HG02885 (cell line): ENCODE data around the gene NKD2.

Source experiments
- ATAC-seq: cut with Tn5 transposase; IDR thresholded peaks from one replicate; pipeline ENCODE4 v1.9.1; 2021; ENCODE audit warnings: mild to moderate bottlenecking; ENCODE audit not compliant: unreplicated experiment, poor library complexity

Gene NKD2

DNA sequence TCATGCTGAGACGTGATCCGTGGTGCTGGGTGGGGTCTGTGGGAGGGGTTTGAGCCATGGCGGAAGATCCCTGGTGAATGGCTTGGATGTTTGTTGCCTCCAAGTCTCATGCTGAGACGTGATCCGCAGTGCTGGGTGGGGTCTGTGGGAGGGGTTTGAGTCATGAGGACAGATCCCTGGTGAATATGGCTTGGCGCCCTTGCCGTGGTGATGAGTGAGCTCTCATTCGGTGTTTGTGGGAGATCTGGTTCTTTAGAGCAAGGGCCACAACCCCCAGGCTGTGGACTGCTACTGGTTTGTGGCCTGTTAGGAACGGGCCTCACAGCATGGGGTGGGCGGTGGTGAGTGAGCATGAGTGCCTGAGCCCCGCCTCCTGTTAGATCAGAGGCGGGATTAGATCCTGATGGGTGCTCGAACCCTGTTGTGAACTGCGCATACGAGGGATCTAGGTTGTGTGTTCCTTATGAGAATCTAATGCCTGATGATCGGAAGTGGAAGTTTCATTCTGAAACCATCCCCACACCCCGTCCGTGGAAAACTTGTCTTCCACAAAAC is 31.2 kb downstream of the NKD2 start:
- ATAC-seq: no peak

DNA sequence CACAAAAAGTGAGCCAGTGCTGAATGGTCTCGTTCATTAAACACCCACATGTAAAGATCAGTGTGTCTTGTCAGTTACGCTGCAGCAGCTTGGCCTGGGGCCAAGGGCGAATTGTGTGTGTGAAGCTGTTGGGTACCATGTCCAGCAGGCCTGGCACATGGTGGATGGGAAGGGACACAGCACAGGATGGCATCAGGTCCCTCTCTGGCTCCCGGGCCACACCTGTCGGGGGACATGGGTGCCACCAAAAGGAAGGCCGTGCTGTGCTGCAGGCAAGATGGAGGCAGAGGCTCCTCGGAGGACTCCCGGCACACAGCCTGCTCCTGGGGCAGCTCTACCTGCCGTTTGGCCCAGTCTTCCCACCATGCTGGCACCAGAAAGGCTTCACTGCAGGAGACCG is 32.0 kb downstream of the NKD2 start:
- no peak for ATAC-seq

DNA sequence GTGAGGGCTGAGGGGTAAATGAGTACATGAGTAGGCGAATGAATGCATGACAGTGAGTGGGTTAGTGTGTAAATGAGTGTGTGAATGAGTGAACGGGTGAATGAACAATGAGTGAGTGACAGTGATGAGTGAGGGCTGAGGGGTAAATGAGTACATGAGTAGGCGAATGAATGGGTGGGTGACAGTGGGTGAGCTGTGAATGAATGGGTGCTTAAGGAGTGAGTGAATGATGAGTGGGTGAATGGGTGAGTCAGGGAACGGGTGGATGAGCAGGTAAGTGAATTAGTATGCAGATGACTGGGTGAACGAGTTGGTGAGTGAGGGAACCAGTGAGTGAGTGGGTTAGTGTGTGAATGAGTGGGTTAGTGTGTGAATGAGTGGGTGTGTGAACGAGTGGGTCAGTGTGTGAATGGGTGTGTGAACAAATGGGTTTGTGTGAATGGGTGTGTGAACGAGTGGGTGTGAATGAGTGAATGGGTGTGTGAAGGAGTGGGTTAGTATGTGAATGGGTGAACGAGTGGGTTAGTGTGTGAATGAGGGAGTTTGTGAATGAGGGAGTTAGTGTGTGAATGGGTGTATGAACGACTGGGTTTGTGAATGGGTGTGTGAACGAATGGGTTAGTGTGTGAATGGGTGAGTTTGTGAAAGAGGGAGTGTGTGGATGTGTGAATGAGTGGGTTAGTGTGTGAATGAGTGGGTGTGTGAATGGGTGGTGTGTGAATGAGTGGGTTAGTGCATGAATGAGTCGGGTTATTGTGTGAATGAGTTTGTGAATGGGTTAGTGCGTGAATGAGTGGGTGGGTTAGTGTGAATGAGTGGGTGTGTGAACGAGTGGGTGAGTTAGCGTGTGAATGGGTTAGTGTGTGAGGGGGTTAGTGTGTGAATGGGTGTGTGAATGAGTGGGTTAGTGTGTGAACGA is 32.9 kb downstream of the NKD2 start:
- no peak for ATAC-seq

DNA sequence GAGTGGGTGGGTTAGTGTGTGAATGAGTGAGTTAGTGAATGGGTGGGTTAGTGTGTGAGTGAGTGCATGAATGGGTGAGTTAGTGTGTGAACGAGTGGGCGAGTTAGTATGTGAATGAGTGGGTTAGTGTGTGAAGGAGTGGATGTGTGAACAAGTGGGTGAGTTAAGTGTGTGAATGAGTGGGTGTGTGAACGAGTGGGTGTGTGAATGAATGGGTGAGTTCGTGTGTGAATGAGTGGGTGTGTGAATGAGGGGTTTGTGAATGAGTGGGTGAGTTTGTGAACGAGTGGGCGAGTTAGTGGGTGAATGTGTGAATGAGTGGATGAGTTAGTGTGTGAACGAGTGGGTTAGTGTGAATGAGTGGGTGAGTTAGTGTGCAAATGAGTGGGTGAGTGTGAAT is 34.0 kb downstream of the NKD2 start:
- ATAC-seq: no peak

DNA sequence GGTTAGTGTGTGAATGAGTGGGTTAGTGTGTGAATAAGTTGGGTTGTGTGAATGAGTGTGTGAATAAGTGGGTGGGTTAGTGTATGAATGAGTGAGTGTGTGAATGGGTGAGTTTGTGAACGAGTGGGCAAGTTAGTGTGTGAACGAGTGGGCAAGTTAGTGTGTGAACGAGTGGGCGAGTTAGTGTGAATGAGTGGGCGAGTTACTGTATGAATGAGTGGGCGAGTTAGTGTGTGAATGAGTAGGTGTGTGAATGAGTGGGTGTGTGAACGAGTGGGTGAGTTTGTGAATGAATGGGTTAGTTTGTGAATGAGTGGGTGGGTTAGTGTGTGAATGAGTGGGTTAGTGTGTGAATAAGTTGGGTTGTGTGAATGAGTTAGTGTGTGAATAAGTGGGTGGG is 34.7 kb downstream of the NKD2 start:
- no peak for ATAC-seq

DNA sequence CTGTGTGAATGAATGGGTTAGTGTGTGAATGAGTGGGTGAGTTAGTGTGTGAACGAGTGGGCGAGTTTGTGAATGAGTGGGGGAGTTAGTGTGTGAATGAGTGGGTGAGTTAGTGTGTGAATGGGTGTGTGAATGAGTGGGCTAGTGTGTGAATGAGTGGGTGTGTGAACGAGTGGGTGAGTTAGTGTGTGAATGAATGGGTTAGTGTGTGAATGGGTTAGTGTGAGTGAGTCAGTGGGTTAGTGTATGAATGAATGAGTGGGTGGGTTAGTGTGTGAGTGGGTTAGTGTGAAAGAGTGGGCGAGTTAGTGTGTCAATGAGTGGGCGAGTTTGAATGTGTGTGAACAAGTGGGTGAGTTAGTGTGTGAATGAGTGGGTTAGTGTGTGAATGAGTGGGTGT is 35.5 kb downstream of the NKD2 start:
- no peak for ATAC-seq

DNA sequence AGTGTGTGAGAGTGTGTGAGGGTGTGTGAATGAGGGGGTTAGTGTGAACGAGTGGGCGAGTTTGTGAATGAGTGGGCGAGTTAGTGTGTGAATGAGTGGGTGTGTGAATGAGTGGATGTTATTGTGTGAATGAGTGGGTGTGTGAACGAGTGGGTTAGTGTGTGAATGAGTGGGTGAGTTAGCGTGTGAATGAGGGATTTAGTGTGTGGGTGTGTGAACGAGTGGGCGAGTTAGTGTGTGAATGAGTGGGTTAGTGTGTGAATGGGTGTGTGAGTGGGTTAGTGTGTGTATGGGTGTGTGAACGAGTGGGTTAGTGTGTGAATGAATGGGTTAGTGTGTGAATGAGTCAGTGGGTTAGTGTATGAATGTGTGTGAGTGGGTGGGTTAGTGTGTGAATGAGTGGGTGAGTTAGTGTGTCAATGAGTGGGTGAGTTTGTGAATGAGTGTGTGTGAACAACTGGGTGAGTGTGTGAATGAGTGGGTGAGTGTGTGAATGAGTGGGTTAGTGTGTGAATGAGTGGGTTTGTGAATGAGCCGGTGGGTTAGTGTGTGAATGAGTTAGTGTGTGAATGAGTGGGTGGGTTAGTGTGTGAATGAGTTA is 37.5 kb downstream of the NKD2 start:
- no peak for ATAC-seq

DNA sequence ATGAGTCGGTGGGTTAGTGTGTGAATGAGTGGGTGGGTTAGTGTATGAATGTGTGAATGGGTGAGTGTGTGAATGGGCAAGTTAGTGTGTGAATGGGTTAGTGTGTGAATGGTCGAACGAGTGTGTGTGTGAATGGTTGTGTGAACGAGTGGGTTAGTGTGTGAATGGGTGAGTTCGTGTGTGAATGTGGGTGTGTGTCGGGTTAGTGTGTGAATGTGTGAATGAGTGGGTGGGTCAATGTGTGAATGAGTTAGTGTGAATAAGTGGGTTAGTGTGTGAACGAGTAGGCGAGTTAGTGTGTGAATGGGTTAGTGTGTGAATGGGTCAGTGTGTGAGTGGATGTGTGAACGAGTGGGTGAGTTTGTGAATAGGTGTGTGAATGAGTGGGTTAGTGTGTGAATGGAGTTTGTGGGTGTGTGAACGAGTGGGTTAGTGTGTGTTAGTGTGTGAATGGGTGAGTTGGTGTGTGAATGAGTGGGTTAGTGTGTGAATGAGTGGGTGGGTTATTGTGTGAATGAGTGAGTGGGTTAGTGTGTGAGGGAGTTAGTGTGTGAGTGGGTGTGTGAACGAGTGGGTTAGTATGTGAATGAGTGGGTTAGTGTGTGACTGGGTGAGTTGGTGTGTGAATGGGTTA is 38.8 kb downstream of the NKD2 start:
- ATAC-seq: no peak

DNA sequence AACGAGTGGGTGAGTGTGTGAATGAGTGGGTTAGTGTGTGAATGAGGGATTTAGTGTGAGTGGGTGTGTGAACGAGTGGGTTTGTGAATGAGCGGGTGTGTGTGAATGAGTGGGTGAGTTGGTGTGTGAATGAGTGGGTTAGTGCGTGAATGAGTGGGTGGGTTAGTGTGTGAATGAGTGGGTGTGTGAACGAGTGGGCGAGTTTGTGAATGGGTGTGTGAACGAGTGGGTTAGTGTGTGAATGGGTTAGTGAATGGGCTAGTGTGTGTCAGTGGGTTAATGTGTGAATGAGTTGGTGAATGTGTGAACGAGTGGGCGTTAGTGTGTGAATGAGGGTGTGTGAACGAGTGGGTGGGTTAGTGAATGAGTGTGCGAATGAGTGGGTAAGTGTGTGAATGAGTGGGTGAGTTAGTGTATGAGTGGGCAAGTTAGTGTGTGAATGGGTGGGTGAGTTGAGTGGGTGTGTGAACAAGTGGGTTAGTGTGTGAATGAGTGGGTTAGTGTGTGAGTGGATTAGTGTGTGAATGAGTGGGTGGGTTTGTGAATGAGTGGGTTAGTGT is 39.6 kb downstream of the NKD2 start:
- ATAC-seq: no peak

DNA sequence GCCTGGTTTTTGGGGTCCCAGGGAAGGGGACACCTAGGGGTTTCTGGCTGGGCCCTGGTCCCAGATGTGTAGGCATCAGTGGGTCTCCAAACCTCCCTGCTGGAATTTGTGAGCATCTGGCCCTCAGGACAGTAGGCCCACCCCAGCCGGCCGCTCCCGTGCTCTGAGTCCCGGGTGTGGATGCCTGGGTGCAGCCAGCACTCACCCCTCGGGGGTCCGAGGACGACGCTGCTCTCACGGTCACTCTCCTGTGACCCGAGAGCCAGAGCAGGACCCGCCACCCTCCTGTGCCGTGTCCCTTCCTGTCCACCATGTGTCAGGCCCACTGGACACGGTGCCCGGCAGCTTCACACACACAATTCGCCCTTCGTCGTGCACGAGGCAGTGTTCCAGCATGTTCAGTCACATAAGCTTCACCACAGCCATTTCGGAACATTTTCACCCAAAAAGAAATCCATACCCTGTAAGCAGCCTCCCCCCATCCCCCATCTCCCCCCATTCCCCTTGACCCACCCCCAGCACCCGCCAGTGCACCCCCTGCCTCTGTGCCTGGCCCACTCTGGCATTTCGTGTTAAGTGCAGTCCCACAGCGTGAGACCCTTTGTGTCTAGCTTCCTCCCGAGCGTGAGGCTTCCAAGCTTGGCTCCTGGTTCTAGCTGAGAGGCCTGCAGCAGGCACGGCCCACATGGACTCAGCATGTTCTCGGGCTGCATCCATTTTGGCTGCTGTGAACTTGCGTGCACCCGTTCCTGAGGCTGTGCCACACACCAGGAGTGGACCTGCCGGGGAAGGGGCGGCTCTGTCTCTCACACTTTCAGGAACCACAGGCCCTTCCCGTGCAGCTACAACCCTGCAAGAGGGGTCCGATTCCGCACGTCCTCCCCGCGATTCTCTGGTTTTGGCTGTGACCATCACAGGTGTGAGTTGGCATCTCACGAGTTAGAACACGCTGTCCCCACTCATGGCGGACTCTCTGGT is 40.5 kb downstream of the NKD2 start:
- no peak for ATAC-seq

DNA sequence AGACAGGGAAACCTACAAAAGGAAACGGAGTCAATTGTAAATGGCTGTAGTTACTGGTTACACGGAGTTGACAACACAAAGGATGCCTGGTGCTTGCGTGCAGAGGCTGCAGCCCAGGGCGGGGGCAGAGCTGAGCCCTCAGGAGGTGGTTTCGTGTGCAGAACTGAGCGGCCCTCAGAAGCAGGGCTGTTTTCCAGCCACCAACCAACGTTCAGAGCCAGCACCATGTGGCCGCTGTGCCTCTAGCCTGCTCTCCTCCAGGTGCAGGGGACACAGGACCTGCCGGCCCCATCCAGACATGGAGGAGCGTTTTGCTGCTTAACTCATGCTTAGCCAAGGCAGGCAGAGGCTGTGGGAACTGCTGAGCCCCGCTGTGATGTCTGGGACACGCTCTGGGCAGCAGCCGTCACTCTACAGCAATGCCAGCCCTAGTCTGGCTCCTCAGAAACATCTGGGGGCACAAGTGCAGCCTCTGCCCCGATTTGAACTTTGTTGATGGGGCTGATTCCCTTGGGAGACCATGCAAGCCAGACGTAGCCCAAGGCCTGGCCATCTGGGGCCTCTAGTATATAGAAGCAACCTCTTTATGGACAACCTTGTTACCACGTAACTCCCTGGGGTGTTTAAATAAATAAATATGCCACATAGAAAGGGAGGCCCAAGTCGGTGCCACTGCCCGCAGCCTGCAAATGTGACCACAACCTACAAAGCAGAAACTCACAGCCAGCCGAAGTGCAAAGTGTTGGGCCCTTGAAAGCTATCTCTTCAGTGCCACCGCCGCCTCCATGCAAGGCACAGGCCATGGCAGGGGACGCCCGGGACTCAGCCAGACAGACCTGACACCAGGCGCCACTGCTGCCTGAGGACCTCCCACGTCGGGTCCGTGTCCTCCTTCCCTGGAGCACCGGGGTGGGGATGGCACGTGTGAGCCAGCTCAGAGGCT is 42.1 kb downstream of the NKD2 start:
- no peak for ATAC-seq

DNA sequence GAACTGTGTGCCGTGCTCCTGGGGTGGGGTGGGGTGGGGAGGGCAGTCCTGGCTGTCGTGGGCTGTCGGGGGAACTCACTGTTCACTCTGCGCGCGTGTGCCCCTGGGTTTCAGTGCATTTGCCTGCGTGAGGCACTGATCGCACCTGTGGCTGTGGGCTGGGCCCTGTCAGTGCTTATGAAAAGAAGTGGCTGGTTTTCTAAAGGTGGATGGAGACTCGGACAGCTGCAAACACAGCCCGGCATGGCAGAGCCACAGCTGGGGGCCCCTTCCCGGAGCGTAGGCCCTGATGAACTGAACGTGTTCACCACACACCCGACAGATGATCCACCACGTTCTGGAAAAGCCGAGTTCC is 42.7 kb downstream of the NKD2 start:
- no peak for ATAC-seq

DNA sequence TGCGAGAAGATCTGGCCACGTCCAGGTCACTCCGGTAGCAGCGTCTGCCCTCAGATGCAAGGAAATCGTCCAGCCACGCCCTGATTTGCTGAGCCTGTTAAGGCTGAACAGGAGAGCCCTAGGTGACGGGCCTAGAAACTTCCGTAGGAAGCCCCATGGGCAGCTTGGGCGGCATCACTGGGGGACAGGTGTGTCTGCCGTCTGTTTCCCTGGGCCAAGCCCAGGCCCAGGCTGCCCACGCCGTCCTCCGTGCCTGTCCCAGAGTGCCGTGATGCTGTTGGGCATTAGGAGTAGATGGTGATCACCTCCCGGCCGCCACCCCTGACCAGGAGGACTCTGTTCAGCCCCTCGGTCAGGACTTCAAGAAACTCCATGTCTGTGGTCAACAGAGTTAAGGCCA is 43.5 kb downstream of the NKD2 start:
- no peak for ATAC-seq

DNA sequence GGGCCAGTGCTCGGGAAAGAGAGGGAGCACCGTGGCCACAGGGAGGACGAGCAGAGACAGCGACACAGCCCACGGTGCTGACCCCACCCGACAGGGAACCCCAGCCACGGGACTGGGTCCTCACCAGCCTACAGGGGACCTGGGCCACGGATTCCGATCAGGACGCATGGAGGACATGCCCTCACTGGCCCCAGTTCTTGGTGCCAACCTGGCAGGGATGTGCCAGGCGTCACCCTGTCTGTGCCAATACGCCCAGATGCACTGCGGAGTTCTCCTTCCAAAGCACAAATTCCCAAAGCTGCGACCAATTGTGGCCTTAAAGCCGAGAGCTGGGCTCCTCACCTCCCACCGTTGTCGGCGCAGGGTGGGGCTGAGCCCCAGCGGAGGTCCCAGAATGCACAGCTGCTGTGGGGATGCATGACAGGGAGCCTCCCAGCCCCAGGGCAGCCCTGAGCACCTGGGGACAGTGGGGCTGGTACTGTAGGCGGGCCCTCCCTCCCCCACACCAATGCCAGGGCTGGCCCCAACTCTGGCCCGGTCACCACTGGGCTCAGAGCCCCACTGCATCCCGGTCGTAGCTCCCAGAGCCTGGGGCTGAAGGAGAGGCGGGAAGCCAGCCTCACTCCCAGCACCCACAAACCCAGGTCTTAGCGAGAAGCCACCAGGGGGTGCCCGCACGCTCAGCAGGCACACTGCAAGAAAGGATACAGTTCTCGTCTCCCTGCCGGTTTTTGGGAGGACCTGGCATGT is 44.2 kb downstream of the NKD2 start:
- ATAC-seq: no peak

DNA sequence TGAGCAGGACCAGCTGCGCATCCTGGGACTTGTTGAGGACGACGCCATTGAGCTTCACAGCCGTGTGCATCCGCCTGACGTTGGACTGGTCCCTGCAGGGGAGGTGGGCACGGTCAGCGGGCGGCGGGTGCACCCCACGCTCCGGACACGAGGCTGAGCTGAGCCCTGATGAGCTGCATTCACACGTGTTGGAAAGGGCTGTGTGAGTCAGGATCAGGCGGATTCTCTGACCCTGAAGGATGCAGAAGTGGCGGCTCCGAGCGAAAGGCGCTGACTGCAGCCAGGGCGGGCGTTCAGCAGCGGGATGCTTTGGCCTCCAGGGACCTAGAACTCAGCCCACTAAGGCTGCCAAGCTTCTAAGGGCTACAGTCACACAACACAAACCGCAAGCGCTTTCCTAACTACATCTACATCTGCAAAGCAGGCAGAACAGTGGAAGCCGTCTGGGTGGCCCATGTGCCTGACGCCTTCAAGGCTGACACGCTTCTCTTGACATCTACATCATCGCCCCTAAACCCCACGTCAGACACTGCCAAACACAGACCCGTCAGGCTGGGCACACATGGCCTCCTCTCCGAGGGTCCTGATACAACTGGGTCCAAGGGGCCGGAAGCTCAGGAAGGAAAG is 44.9 kb downstream of the NKD2 start:
- ATAC-seq: no peak

DNA sequence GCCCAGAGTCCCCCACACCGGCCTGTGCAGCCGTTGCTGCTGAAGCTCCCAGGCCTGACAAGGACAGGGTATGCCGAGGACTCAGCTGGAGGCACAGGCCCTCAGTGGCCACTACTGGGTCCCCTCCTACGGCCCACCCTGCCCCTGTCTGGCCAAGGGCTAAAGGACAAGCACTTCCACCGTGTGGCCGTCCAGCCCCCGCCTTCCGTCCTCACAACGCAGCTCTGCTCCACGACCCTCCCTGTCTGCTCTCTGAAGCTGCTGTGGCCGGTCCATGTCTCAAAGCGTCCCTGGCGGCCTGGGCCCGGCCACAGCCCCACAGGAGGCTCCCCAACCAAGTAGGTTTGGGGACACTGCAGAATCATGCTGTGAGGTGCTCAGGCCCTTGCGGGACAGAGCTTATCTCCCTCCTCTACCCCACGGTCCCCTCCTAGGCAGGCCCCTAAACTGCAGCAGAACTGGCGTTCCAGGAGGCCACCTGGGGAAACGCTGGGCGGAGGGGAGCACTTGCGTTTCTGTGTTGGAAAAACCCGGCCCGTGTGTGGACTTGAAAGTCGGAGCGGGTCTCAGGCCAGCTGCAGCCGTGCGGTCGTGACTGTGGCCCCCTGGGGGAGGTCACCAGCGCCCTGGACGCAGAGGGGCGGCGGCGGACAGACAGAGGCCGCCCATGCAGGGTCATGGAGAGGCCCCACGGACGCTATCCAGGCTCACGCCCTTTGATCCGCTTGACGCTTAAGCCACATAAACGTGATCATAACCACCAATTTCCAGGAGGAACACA is 45.6 kb downstream of the NKD2 start:
- ATAC-seq: no peak
